ENCODE results near the gene DYNLL2. TPM values are rescaled to one million over a fixed set of nuclear protein-coding genes. Genes with fewer than 3 reads are reported as not detected.

The DYNLL2 gene
- total and polyA plus RNA-seq, 9 of the 15 experiments (the other 6 are each of a cell fraction or from before 2014, with no cell fraction given), result 1.8 to 24.5 (median 13.0) TPM

DNA sequence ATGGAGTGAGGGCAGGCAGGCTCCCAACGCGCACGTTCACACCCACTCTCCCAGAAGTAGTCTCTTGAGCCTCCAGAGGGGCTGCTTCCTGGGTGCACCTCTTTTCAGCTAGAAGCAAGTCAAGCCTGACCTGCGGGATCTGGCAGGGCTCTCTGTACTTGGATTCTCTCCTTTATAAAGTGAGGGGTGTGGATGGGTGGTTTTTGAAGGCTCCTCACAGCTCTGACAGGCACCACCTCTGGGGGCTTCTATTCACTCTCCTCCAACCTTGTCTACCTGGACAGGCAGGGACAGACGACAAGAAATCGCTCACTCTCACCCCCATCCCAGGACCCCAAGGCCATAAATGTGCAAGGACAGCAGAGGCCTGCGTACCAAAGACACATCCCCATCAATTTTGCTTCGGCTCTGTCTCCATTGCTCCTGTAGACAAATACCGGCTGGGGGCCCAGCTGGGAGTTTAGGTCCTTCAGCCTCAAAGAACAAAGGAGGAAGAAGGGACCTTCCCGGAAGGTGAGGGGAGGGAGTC lies 814 bp upstream of the DYNLL2 start:
- in situ Hi-C loops (cut with MboI) (no loop called here), intact Hi-C loops (cut with micrococcal nuclease) (no loop called here)
- WGBS (ENCODE audit: insufficient coverage, low coverage, missing lambda C conversion rate), result 54% methylated on average over 10 of the region's 10 CpGs
- TSS peak; percentile 99 for BruUV-seq (replicated peaks)
- ChIA-PET CTCF (ENCODE audit: low intra/inter-chr PET ratio) (interaction anchor here (0.5 kb wide), 1 partner anchor 68 kb away, joined by 4 read pairs; no protein-coding TSS in a partner anchor), POLR2A (interaction anchor here (0.6 to 2.2 kb wide), 6 partner anchors 14 to 1503 kb away, joined by 3 to 5 read pairs (median 4); no protein-coding TSS in a partner anchor)
- peak overlapping the region; percentile 97 for H2AFZ ChIP-seq (ENCODE audit: low read depth, low read length)
- peak overlapping the region; percentile 77 for H3K27ac ChIP-seq (ENCODE audit: extremely low read depth, low read depth, low read length)
- peak overlapping the region; percentile 85 for H3K4me2 ChIP-seq (ENCODE audit: insufficient read depth, low read length)
- H3K27me3 ChIP-seq (ENCODE audit: control insufficient read depth in 2 of 2, insufficient read depth in 2 of 2, low read length in 2 of 2), result no peaks in the 10 kb centered on the region
- TF ChIP-seq GTF2E2 (tag; IDR thresholded peaks at IDR 0.05) (peak; percentile 61; the same call in 1 of the 2 replicates), POLR2A (conservative IDR thresholded peaks at IDR 0.05) (peak; percentile 49; the same call in 1 of the 2 replicates), ZNF24 (IDR thresholded peaks at IDR 0.05) (no peak), CTBP1 (IDR thresholded peaks at IDR 0.05; ENCODE audit: borderline replicate concordance) (peak; percentile 12; the same call in 1 of the 2 replicates)
- TF ChIP-seq, protein P1, sequence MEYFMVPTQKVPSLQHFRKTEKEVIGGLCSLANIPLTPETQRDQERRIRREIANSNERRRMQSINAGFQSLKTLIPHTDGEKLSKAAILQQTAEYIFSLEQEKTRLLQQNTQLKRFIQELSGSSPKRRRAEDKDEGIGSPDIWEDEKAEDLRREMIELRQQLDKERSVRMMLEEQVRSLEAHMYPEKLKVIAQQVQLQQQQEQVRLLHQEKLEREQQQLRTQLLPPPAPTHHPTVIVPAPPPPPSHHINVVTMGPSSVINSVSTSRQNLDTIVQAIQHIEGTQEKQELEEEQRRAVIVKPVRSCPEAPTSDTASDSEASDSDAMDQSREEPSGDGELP (CRISPR knock-in tag; IDR thresholded peaks at IDR 0.05; ENCODE audit: borderline replicate concordance), result peak; percentile 36; the same call in 1 of the 2 replicates
- H4K20me1 ChIP-seq (replicated peaks; ENCODE audit: control insufficient read depth, insufficient read depth, low read length), result peaks cover 34% of the 10 kb centered on the region
- peak in 2 of 4 experiments; percentile 13 to 18 for DNase-seq (ENCODE audit: extremely low read depth in 1 of 4, low spot score in 3 of 4)
- peaks cover 27 to 52% of the 10 kb centered on the region in 2 experiments for H3K4me1 ChIP-seq (replicated peaks in 1 of 2; ENCODE audit: control insufficient read depth in 2 of 2, insufficient read depth in 2 of 2, low read length in 2 of 2)
- H3K36me3 ChIP-seq (ENCODE audit: control insufficient read depth, insufficient read depth, low read length), result peaks cover 30% of the 10 kb centered on the region
- no peak for ATAC-seq
- no peak for FAIRE-seq
- peak overlapping the region; percentile 61 to 76; a peak in 3 of 4 replicates for H3K9ac ChIP-seq (ENCODE audit: insufficient read depth in 1 of 2, low read depth in 2 of 2, low read length in 2 of 2)
- H3K79me2 ChIP-seq (ENCODE audit: control insufficient read depth, insufficient read depth, low read length), result peaks cover 41% of the 10 kb centered on the region
- H3K9me3 ChIP-seq (replicated peaks; ENCODE audit: control insufficient read depth, insufficient read depth, low read depth, low read length), result no peaks in the 10 kb centered on the region
- H3K4me3 ChIP-seq, result peak overlapping the region; percentile 17; the same call in 1 of the 2 replicates
- peaks cover 19% of the 10 kb centered on the region for H3K9me1 ChIP-seq (ENCODE audit: control insufficient read depth, insufficient read depth, low read length)
